Astrocyte (in vitro differentiated cells and primary cell): ENCODE results near the gene CKS1B.

ENCODE experiments used
- EZH2 ChIP-seq: IDR thresholded peaks from 2 replicates; pipeline ENCODE4 v1.6.1; 2012; ENCODE audit warnings: mild to moderate bottlenecking, low read length, inconsistent platforms; ENCODE audit not compliant: insufficient read depth
- TF ChIP-seq, protein P1 (sequence below): IDR thresholded peaks from 2 replicates; pipeline ENCODE4 v1.5.1; 2011; ENCODE audit warnings: low read depth, mild to moderate bottlenecking, inconsistent platforms, low read length, moderate library complexity; ENCODE audit not compliant: insufficient read depth

DNA sequence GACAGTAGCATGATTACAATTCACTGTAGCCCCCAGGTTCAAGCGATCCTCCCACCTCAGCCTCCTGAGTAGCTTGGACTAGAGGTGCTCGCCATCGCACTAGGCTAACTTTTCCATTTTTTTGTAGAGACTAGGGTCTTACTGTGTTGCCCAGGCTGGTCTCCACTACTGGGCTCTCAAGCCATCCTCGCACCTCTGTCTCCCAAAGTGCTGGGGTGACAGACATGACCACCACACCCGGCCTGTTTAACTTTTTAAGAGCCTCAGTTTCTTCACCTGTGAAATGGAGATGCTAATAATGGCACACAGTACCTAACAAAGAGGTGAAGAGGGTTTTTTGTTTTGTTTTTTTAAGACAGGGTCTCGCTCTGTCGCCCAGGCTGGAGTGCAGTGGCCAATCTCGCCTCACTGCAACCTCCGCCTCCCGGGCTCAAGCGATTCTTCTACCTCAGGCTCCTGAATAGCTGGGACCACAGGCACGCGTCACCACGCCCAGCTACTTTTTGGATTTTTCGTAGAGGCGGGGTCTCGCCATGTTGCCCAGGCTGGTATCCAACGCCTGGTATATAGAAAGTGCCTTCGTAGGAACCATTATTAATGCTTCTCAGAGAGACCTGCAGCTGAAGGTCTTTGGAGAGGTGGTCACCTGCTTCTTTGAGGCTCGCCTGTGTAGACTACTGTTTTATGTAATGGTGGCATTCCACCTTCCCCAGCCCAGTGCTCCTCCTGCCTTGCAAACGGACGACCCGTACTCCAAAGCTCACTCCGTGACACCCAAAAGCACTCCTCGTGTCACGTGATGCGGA, 38.5 kb upstream of the CKS1B start:
- no peak for TF ChIP-seq EZH2
- TF ChIP-seq, protein P1, sequence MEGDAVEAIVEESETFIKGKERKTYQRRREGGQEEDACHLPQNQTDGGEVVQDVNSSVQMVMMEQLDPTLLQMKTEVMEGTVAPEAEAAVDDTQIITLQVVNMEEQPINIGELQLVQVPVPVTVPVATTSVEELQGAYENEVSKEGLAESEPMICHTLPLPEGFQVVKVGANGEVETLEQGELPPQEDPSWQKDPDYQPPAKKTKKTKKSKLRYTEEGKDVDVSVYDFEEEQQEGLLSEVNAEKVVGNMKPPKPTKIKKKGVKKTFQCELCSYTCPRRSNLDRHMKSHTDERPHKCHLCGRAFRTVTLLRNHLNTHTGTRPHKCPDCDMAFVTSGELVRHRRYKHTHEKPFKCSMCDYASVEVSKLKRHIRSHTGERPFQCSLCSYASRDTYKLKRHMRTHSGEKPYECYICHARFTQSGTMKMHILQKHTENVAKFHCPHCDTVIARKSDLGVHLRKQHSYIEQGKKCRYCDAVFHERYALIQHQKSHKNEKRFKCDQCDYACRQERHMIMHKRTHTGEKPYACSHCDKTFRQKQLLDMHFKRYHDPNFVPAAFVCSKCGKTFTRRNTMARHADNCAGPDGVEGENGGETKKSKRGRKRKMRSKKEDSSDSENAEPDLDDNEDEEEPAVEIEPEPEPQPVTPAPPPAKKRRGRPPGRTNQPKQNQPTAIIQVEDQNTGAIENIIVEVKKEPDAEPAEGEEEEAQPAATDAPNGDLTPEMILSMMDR: no peak
